GM18909 (cell line): ENCODE data around the gene CHRND.

ENCODE experiments used
- ATAC-seq: cut with Tn5 transposase; IDR thresholded peaks from one replicate; pipeline ENCODE4 v1.9.1; 2021; ENCODE audit warnings: mild to moderate bottlenecking; ENCODE audit not compliant: unreplicated experiment, poor library complexity

CHRND gene

GRCh38 chr2:232525791-232526371, at the start of gene CHRND:
Gene CHRND, plus strand, starts transcription at chr2:232526160. Its CDS starts 56 bp downstream, at chr2:232526216.
- ATAC-seq: no peak

- no peak for ATAC-seq
These were observed 49.2 kb upstream of the CHRND start for GRCh38 chr2:232476791-232477190.

DNA sequence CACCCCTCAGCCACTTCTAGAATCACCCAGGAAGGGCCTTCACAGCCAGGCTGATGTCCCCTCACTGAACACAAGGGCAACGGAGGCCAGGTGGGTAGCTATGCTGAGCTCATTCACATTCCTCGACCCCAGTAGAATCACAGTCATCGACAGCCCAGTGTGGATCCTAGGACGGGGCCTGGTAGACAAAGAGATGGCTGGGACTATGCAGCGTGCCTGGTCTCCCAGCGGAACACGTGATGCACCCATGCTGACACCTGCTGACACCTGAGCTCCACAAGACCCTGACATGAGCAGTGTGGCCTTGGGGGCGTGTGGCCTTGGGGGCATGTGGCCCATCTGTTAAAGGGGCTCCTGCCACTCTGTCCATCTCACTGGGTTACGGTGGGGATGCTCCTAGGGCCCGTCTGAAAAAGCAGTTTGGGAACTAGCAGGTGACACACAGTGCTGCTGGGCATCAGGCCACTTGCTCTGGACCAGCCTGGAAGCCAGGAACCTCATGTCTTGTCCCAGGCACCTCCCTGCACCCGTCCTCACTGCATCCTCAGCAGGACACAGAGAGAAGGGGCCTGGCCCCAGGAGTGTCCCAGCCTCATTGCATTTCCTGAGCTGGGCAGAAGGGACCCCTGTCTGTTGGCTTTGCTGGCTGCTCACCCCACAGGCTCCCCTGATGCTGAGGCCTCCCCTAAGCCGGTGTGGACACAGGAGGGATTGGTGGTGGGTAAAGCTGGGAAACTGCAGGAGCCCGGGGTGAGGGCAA, 48.0 kb upstream of the CHRND start:
- no peak for ATAC-seq

DNA sequence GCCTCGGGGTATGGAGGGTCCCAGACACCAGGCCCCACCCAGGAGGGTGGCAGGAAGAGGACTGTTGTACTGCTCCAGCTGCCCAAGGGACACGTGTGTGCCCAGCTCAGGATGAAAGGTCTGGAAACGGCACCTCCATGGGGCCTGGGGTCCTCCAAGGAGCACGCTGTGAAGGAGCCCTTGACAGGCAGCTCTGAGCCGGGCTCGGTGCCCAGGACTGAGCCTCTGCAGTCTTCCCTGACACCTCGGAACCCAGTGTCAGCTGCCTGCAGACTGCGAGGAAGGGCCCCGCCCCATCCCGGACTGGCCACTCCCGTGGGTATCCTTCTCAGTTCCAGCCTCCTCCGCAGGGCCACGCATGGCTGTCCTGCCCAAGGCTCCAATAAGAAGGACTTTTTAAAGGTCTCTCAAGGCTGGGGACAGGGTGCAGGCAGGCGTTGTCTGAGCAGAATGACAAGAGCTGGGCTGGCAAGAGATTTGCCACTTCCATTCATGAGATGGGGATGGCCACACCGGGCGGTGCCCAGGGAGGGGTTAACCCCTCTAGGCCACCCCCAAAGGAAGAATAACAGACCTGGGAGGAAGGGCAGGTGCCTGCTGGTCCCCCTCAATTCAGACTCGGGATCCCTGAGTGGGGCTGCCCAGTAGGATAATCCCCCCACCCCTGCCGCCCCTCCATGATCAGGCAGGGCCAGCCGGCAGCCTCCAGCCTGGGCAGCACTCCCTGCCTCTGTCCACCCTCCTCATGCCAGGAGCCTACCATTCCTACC, 47.2 kb upstream of the CHRND start:
- no peak for ATAC-seq

DNA sequence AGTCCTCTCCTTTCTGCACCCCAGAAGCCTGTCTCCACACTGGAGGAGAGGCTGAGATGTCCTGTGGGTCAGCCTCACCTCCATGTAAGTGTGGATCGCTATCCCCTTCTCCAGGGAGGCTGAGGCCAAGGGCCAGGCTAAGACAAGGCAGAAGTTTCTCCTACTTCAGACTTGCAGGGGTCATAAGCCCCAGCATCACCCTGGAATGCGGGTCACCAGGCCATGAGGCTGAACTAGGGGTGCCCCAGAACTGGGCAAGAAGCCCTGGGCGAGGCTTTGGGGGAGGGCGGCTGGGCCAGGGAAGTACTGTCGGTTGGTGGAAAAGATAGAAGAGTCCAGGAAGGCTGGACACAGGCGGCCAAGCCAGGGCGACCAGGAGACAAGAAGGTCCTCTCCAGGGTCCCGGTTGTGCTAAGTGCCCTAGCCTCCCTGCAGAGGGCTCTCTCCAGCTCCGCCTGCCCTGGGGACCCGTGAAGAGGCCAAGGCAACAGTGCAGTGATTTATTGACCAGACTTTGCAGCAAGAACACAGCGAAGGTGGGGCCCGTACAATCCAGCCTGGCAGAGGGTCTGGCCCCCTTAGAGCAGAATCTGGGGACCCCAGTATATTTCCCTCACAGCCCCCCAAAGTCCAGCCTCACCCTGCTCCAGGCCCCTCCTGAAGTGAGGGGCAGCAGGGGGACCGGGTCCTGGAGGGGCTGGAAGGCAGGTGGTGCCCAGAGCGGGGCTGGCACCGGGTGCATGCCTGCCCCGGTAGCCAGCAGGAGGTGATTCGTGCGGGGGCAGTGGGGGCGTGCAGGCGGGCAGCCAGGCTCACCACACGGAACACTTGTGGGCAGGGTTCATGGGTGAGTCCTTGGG, 46.4 kb upstream of the CHRND start:
- no peak for ATAC-seq

DNA sequence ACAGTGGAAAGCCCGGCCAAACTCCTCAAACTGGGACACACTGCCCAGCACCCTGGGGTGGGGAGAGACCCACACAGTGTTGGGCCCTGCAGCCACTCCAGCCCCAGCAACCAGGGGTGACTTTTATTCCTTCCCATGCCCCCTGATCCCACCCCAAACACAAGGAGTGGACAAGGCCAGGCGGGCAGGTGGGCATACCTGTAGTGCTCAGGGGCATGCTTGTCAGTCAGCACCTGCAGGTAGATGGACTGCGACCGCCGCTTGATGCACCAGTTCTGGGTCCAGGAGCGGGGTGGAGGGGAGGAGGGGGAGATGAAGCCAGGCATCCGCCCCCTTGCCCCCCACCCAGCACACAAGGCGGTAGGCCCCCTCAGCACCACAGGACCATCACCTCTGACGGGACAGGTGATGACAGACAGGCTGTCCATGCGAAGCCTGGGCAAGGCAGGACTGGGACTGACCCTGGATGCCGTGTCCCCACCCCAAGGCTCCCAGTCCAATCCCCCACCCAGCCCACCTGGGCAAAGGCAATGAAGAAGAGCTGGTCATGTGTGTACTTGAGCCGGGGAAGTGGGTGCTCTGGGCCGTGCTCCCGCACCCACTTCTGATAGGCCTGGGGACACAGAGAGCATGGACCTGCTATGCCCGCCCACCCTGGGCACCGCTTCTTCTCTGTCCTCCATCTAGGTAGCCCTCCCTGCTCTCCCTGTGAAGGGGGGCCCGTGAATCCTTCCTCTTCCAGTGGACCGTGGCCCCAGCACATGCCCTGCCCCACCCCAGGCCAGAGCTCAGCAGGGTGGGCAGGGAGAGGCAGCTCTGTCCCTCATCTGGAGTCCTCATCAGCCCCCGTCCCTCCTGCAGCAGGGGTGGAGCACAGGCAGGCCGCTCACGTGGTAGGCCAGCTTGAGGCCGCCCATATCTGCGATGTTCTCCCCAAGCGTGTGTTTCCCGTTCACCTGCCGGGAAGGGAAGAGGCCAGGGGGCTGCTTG, 45.5 kb upstream of the CHRND start:
- no peak for ATAC-seq

- no peak for ATAC-seq
These were observed 44.4 kb upstream of the CHRND start for GRCh38 chr2:232481322-232482140.

GRCh38 chr2:232482301-232483238, 43.4 kb upstream of the CHRND start:
- ATAC-seq: no peak

- no peak for ATAC-seq
These were observed 42.5 kb upstream of the CHRND start for GRCh38 chr2:232483311-232483922.

GRCh38 chr2:232483923-232484627, 41.9 kb upstream of the CHRND start:
- no peak for ATAC-seq

DNA sequence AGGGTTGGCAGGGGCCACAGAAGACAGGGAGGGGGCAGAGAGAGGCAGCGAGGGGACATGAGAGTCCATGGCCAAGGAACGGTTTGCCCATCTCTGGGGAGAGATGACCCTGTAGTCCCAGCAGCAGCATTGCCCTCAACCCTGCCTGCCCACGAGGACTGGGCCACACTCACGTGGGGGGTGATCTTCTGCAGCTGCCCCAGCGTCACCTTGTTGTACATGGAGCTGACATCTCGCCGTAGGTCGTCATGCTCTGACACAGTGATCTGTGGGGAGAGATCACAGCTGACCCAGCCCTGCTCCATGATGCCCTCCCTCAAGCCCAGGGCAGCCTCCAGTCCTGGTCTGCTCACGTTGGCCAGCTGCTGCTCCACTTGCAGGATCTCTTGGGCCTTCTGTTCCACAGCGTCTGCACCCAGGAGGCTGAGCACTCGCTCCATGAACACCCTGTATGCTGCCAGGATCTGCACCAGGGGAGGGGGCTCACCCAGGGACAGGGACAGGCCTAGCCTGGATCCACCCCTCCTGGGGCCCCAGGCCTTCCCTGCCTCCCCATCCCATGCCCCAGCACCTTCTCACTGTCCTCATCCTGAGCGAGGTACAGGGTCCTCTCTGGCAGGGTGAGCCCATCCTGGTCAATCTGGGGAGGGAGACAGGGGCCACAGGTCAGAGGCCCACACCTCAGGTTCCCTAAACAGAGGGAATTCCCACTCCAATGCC, 41.2 kb upstream of the CHRND start:
- no peak for ATAC-seq

- no peak for ATAC-seq
These were observed 40.6 kb upstream of the CHRND start for GRCh38 chr2:232485348-232485756.

DNA sequence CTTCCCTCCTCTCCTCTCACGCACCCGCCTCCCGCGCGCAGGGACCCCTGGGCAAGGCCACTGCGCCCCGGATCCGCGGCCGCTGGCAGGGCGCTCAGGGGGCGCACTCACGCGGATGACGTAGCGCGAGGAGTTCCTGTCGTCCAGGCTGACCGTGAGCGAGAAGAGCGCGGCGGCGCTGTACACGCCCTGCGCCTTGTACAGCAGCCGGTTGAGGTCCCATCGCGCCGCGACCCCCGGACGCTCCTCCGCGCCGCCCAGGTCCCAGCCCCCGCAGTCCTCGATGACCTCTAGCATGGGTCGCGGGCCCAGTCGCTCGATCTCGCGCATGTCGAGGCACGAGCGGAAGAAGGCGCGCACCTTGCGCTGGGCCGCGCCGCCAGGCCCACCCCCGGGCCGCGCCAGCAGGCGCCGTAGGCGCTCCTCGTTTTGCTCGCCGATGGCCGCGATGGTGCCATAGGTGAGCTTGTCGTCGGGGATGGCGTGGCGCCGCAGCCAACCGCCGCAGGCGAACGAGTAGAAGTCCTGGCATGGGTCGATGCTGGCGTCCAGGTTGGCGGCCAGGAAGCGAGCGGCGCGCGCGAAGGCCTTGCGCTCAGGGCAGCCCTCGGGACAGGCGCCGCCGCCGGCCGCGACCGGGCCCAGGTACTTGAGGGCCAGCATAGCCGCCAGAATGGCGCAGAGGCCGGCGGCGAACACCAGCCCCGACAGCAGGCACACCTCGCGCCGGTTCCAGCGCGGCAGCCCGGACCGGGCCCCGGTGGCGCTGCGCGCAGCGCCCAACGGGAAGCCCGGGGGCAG, 40.0 kb upstream of the CHRND start:
- no peak for ATAC-seq

DNA sequence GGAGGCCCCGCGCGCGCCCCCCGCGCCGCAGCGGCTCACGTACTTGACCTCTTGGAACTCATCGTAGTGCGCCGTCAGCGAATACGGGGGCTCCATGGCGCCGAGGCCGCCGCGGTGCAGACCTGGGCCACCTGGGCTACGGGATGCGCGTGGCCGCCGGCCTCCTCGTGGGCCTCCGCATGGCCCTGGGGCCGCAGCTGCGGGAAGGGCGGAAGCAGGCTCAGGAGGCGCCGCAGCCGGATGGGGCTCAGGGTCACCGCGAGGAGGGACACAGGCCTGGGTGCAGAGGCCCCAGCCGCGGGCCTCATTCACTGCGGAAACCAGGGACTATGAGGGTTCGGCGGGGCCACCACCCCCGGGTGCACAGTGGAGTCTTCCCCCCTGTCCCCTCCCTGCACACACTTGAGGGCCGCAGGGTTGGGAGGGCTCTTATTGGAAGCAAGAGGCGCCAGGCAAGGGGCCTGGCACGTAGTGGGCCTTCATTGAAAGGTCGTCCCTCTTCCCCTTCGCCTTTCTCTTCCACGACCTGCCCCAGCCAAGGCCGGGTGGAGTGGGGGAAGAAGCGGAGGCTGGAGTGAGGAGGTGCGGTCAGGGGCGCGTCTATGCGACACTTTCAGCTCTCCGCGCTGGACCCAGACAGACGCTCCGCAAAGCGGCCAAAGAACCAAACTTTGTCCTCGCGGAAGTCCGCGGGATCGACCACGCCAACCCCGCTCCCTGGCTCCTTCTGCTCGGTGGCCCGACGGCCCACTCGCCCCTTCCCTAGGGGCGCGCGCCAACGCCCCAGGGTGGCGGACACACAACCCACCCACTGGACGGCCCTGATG, 39.2 kb upstream of the CHRND start:
- no peak for ATAC-seq
